Uterus (tissue), 4 donors: ENCODE results near the gene SPATA45. TPM values are rescaled to one million over a fixed set of nuclear protein-coding genes. Genes with fewer than 3 reads are reported as not detected.

Experiments used
- DNase-seq, 2 donors: peaks; one replicate each; pipeline ENCODE4 v3.0.0-alpha.2; 2019 to 2020
- H3K27ac ChIP-seq, 2 donors: fragments of 200-600 bp; sonication (generic); 1 replicate in 1 of 2; 2 replicates in 1 of 2; pipeline ENCODE4 v1.5.1; 2016 to 2018
- H3K27me3 ChIP-seq, 2 donors: fragments of 200-600 bp; sonication (generic); one replicate each; pipeline ENCODE4 v1.5.1; 2018 to 2019; ENCODE audit warnings: control low read depth in 1 of 2
- H3K36me3 ChIP-seq, 2 donors: fragments of 200-600 bp; sonication (generic); one replicate each; pipeline ENCODE4 v1.5.1; 2019; ENCODE audit warnings: control low read depth in 1 of 2
- H3K4me1 ChIP-seq, 2 donors: fragments of 200-600 bp; sonication (generic); one replicate each; pipeline ENCODE4 v1.5.1; 2018 to 2019; ENCODE audit warnings: control low read depth in 1 of 2
- H3K4me3 ChIP-seq, 2 donors: fragments of 200-600 bp; sonication (generic); 1 replicate in 1 of 2; 2 replicates in 1 of 2; pipeline ENCODE4 v1.5.1; 2018 to 2019; ENCODE audit warnings: mild to moderate bottlenecking in 1 of 2
- H3K9me3 ChIP-seq, 2 donors: fragments of 200-600 bp; sonication (generic); one replicate each; pipeline ENCODE4 v1.5.1; 2019; ENCODE audit warnings: control low read depth in 1 of 2
- POLR2A ChIP-seq, 2 donors: fragments of 450-650 bp; IDR thresholded peaks; one replicate each; pipeline ENCODE4 v1.6.1; 2016; ENCODE audit warnings: antibody characterized with exemption in 2 of 2, mild to moderate bottlenecking in 1 of 2, moderate library complexity in 1 of 2
- intact Hi-C: fragments of 100-400 bp; cut with DNase I; formaldehyde crosslinking; loops from one replicate; pipeline ENCODE4 v1.15.1; 2023; ENCODE audit warnings: low total_unique reads
- total RNA-seq, 4 donors: library from RNA; depleted of rRNA in 3 of 4; stranded (reverse); fragments of >200 nt in 3 of 4; gene quantifications; one replicate each; pipeline versions ENCODE4 v1.1.0 to v1.2.4, GENCODE V29; 2014 to 2023
- TF ChIP-seq, protein P1 (sequence below), 4 experiments: fragments of 200-600 bp in 2 of 4; fragments of 450-650 bp in 2 of 4; sonication (generic) in 2 of 4; IDR thresholded peaks; one replicate each; pipeline ENCODE4 v1.5.1; 2016 to 2019; ENCODE audit warnings: antibody characterized with exemption in 4 of 4, mild to moderate bottlenecking in 2 of 4, moderate library complexity in 1 of 4
- donor health status: DM: yes; HTN: yes; CAD: no.

Gene SPATA45
- total RNA-seq, 4 donors from 2014 or later, result not detected

DNA sequence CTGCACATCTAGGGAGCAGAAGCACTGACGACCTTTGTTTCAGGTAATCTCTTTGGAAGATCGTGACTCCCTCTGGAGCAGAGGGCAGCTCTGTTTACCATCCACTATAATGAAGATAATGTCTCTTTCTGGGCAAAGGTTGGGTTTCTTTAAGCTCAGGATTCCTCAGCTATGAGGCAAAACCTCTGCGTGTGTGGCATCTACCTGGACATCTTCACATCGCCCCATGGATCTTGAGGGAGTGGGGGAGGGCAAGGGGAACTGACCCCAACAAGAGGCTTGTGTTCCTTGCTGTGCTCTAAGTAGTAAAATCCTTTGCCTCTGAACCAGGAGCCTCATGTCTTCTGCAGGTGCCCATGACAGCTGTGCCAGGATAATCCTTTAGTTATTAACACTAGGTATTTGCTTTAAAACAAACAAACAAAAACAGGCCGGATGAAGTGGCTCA lies 19.6 kb downstream of the SPATA45 start:
- H3K4me1 ChIP-seq, result no peaks in the 10 kb centered on the region
- no peaks in the 10 kb centered on the region for H3K36me3 ChIP-seq
- TF ChIP-seq POLR2A (IDR thresholded peaks at IDR 0.05), result no peak
- TF ChIP-seq, protein P1, sequence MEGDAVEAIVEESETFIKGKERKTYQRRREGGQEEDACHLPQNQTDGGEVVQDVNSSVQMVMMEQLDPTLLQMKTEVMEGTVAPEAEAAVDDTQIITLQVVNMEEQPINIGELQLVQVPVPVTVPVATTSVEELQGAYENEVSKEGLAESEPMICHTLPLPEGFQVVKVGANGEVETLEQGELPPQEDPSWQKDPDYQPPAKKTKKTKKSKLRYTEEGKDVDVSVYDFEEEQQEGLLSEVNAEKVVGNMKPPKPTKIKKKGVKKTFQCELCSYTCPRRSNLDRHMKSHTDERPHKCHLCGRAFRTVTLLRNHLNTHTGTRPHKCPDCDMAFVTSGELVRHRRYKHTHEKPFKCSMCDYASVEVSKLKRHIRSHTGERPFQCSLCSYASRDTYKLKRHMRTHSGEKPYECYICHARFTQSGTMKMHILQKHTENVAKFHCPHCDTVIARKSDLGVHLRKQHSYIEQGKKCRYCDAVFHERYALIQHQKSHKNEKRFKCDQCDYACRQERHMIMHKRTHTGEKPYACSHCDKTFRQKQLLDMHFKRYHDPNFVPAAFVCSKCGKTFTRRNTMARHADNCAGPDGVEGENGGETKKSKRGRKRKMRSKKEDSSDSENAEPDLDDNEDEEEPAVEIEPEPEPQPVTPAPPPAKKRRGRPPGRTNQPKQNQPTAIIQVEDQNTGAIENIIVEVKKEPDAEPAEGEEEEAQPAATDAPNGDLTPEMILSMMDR (IDR thresholded peaks at IDR 0.05), result no peak
- intact Hi-C loops, result no loop called here
- no peaks in the 10 kb centered on the region for H3K27me3 ChIP-seq
- no peak overlapping the region for H3K4me3 ChIP-seq
- no peaks in the 10 kb centered on the region for H3K9me3 ChIP-seq
- DNase-seq, result no peak
- H3K27ac ChIP-seq, result no peak overlapping the region

GRCh38 chr1:212827171-212827776 lies 20.2 kb downstream of the SPATA45 start:
- no peak for DNase-seq
- intact Hi-C loops, result no loop called here

DNA sequence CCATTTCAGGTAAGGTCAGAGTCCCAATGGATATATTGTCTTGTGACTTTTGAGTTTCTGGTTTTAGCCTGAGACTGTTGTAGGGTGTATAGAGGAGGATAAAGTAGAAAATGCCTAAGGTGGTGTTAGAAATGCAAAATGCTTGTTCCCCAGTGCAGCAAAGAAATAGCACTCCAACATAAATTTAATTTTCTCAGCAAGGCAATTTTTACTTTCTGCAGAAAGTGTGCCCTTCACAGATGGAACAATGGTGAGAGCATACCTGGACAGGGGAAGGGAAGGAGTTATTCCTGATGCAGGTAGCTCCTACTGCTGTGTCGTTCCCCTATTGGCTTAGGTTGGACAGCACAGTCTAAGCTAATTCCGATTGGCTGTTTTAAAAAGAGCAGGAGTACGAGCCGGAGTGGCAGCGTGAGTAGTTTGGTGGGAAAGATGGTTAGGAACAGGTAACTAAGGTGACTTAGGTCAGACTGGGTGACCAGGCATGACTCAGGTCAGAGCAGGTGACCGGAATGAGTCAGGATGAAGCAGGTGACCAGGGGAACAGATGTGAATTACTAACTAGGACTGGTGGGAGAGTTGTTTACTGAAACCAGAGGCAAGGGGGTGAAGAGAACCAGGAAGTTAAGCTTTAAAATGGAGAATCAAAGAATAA lies 21.5 kb downstream of the SPATA45 start:
- H3K9me3 ChIP-seq, result no peaks in the 10 kb centered on the region
- no peaks in the 10 kb centered on the region for H3K27me3 ChIP-seq
- no peaks in the 10 kb centered on the region for H3K4me1 ChIP-seq
- no peak for DNase-seq
- H3K36me3 ChIP-seq, result no peaks in the 10 kb centered on the region
- TF ChIP-seq, protein P1 (IDR thresholded peaks at IDR 0.05), result no peak
- no peak for TF ChIP-seq POLR2A (IDR thresholded peaks at IDR 0.05)
- intact Hi-C loops, result no loop called here
- H3K27ac ChIP-seq, result no peak overlapping the region
- H3K4me3 ChIP-seq, result no peak overlapping the region

More at GRCh38 chr1:212827171-212827776, 20.2 kb downstream of the SPATA45 start:
- H3K27me3 ChIP-seq, result no peaks in the 10 kb centered on the region
- no peaks in the 10 kb centered on the region for H3K36me3 ChIP-seq
- H3K9me3 ChIP-seq, result no peaks in the 10 kb centered on the region
- no peak overlapping the region for H3K4me3 ChIP-seq
- H3K27ac ChIP-seq, result no peak overlapping the region
- TF ChIP-seq, protein P1 (IDR thresholded peaks at IDR 0.05), result no peak
- no peak for TF ChIP-seq POLR2A (IDR thresholded peaks at IDR 0.05)
- H3K4me1 ChIP-seq, result no peaks in the 10 kb centered on the region

DNA sequence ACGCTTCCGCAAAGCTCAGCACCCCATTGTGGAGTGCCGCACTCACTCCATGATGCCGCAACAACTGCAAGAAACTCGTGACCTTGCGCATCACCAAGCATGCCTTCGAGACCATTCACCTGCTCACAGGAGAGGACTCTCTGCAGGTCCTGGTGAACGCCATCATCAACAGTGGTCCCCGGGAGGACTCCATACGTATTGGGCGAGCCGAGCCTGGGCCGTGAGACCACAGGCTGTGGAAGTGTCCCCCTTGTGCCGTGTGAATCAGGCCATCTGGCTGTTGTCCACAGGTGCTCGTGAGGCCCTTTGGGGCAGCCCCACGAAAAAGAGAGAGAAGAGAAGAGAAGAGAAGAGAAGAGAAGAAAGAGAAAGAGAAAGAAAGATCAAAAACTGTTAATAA lies 23.2 kb downstream of the SPATA45 start:
- intact Hi-C loops, result no loop called here
- no peak overlapping the region for H3K27ac ChIP-seq
- no peaks in the 10 kb centered on the region for H3K27me3 ChIP-seq
- TF ChIP-seq, protein P1 (IDR thresholded peaks at IDR 0.05), result no peak
- no peak for TF ChIP-seq POLR2A (IDR thresholded peaks at IDR 0.05)
- no peak for DNase-seq
- no peaks in the 10 kb centered on the region for H3K36me3 ChIP-seq
- no peaks in the 10 kb centered on the region for H3K9me3 ChIP-seq
- no peaks in the 10 kb centered on the region for H3K4me1 ChIP-seq
- no peak overlapping the region for H3K4me3 ChIP-seq

GRCh38 chr1:212822956-212823355 lies 24.5 kb downstream of the SPATA45 start:
- no peaks in the 10 kb centered on the region for H3K4me1 ChIP-seq
- no peak for DNase-seq
- no peaks in the 10 kb centered on the region for H3K36me3 ChIP-seq
- H3K27me3 ChIP-seq, result no peaks in the 10 kb centered on the region
- no peak overlapping the region for H3K4me3 ChIP-seq
- no peaks in the 10 kb centered on the region for H3K9me3 ChIP-seq
- intact Hi-C loops, result no loop called here
- no peak overlapping the region for H3K27ac ChIP-seq
- TF ChIP-seq, protein P1 (IDR thresholded peaks at IDR 0.05), result no peak
- no peak for TF ChIP-seq POLR2A (IDR thresholded peaks at IDR 0.05)
